Panc1 (cell line): Measurements from ENCODE around the gene GPC6. TPM values are rescaled to one million over a fixed set of nuclear protein-coding genes. Genes with fewer than 3 reads are reported as not detected.

Source experiments
- ATAC-seq: fragments of 200-7000 bp; cut with Tn5 transposase; 2 replicates; pipeline ENCODE4 v1.9.1; 2020; ENCODE audit warnings: mild to moderate bottlenecking, moderate library complexity
- BruUV-seq: library from RNA; stranded (reverse); fragments of 400-500 nt; replicated peaks from 2 replicates; lab custom pipeline; 2021; lab: Mats Ljungman, UMichigan
- CTCF ChIA-PET: fragments of 300-600 bp; sonication (Branson Sonifier 250); formaldehyde crosslinking; loops from one replicate; lab custom pipeline; 2022; ENCODE audit warnings: antibody characterized with exemption; lab: Charles Lee
- POLR2A ChIA-PET: fragments of 300-600 bp; sonication (Branson Sonifier 250); formaldehyde crosslinking; loops from one replicate; lab custom pipeline; 2022; ENCODE audit warnings: antibody characterized with exemption; lab: Charles Lee
- DNase-seq: peaks from one replicate; pipeline ENCODE4 v3.0.0-alpha.2; 2010; ENCODE audit warnings: low read depth, low spot score
- H3K27ac ChIP-seq: 2 replicates; pipeline ENCODE4 v1.5.1; 2011; ENCODE audit warnings: mild to moderate bottlenecking, low read length, inconsistent platforms
- H3K27me3 ChIP-seq: fragments of 200-500 bp; sonication (Bioruptor generic); 2 replicates; pipeline ENCODE4 v1.6.0; 2014; ENCODE audit warnings: low read length, inconsistent platforms; ENCODE audit not compliant: control insufficient read depth, insufficient read depth
- H3K36me3 ChIP-seq: fragments of 200-500 bp; sonication (Bioruptor generic); 2 replicates; pipeline ENCODE4 v1.5.1; 2014; ENCODE audit warnings: inconsistent platforms, mild to moderate bottlenecking, low read length, moderate library complexity; ENCODE audit not compliant: control insufficient read depth, insufficient read depth
- H3K4me1 ChIP-seq: 2 replicates; pipeline ENCODE4 v1.5.1; 2011; ENCODE audit warnings: inconsistent platforms, mild to moderate bottlenecking, low read length, moderate library complexity; ENCODE audit not compliant: control insufficient read depth, insufficient read depth
- H3K4me3 ChIP-seq, 2 experiments: 2 replicates each; pipeline ENCODE4 v1.5.1; 2011 to 2012; ENCODE audit warnings: low read depth in 2 of 2, low read length in 2 of 2, mild to moderate bottlenecking in 2 of 2, inconsistent platforms in 1 of 2, moderate library complexity in 1 of 2
- H3K9me3 ChIP-seq: fragments of 200-500 bp; sonication (Bioruptor generic); 2 replicates; pipeline ENCODE4 v1.5.1; 2014; ENCODE audit warnings: low read depth, mild to moderate bottlenecking, inconsistent platforms, low read length, moderate library complexity; ENCODE audit not compliant: control insufficient read depth, insufficient read depth
- POLR2AphosphoS5 ChIP-seq: IDR thresholded peaks from 2 replicates; pipeline ENCODE4 v1.6.1; 2012; ENCODE audit warnings: mild to moderate bottlenecking, low read depth, low read length, moderate library complexity
- SIN3A ChIP-seq: IDR thresholded peaks from 2 replicates; pipeline ENCODE4 v1.6.1; 2012; ENCODE audit warnings: low read depth, mild to moderate bottlenecking, low read length, moderate library complexity, borderline replicate concordance; ENCODE audit not compliant: insufficient read depth
- TCF7L2 ChIP-seq: IDR thresholded peaks from 2 replicates; pipeline ENCODE4 v1.6.1; 2011; ENCODE audit warnings: mild to moderate bottlenecking, low read depth, low read length, inconsistent platforms
- in situ Hi-C: cut with HindIII; loops from 2 replicates; pipeline ENCODE4 v1.10.0; 2016; ENCODE audit warnings: low sequenced_read_pairs, low pct_unique_long_range_greater_than_20kb
- intact Hi-C: fragments of 100-400 bp; cut with micrococcal nuclease; formaldehyde crosslinking; loops from one replicate; pipeline ENCODE4 v1.10.0; 2022; ENCODE audit not compliant: unreplicated experiment
- total RNA-seq: library from RNA; stranded (reverse); gene quantifications from one replicate; pipeline ENCODE4 v1.2.1, GENCODE V29; 2021; ENCODE audit not compliant: unreplicated experiment
- TF ChIP-seq, protein P1 (sequence below), 2 experiments: IDR thresholded peaks; 2 replicates each; pipeline ENCODE4 v1.6.1; 2011 to 2012; ENCODE audit warnings: low read depth in 2 of 2, control low read depth in 1 of 2, low read length in 1 of 2, mild to moderate bottlenecking in 1 of 2, moderate library complexity in 1 of 2; ENCODE audit not compliant: insufficient read depth in 1 of 2
- TF ChIP-seq, protein P2 (sequence below): fragments of 450-650 bp; IDR thresholded peaks from 2 replicates; pipeline ENCODE4 v1.5.1; 2017; ENCODE audit warnings: mild to moderate bottlenecking

Gene GPC6
- total RNA-seq, 1 experiment from 2014 or later: 4.8 TPM

DNA sequence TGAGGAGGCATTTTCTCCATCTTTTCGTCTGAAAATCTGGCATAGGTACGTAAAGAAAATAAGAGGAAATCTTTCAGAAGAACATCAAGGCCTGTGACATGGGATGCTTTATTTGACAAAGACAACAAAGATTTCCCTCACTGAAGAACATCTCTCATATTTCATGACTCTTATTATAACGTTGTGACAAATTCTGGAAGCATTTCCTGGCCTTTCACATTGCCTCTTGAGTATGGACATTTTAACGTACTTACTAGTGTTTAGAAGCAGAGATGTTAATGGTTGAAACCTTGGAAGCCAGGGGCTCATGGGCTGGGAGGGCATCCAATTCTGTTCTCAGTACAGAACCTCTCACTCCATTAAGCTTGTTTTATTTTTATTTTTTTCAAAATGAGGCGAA, 1042.1 kb downstream of the GPC6 start:
- no peak for TF ChIP-seq SIN3A
- TF ChIP-seq POLR2AphosphoS5: no peak
- no peak for TF ChIP-seq TCF7L2
- TF ChIP-seq, protein P1, sequence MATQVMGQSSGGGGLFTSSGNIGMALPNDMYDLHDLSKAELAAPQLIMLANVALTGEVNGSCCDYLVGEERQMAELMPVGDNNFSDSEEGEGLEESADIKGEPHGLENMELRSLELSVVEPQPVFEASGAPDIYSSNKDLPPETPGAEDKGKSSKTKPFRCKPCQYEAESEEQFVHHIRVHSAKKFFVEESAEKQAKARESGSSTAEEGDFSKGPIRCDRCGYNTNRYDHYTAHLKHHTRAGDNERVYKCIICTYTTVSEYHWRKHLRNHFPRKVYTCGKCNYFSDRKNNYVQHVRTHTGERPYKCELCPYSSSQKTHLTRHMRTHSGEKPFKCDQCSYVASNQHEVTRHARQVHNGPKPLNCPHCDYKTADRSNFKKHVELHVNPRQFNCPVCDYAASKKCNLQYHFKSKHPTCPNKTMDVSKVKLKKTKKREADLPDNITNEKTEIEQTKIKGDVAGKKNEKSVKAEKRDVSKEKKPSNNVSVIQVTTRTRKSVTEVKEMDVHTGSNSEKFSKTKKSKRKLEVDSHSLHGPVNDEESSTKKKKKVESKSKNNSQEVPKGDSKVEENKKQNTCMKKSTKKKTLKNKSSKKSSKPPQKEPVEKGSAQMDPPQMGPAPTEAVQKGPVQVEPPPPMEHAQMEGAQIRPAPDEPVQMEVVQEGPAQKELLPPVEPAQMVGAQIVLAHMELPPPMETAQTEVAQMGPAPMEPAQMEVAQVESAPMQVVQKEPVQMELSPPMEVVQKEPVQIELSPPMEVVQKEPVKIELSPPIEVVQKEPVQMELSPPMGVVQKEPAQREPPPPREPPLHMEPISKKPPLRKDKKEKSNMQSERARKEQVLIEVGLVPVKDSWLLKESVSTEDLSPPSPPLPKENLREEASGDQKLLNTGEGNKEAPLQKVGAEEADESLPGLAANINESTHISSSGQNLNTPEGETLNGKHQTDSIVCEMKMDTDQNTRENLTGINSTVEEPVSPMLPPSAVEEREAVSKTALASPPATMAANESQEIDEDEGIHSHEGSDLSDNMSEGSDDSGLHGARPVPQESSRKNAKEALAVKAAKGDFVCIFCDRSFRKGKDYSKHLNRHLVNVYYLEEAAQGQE (IDR thresholded peaks at IDR 0.05; ENCODE audit: insufficient read depth in 1 of 2, low read depth in 2 of 2, low read length in 1 of 2): no peak
- TF ChIP-seq, protein P2, sequence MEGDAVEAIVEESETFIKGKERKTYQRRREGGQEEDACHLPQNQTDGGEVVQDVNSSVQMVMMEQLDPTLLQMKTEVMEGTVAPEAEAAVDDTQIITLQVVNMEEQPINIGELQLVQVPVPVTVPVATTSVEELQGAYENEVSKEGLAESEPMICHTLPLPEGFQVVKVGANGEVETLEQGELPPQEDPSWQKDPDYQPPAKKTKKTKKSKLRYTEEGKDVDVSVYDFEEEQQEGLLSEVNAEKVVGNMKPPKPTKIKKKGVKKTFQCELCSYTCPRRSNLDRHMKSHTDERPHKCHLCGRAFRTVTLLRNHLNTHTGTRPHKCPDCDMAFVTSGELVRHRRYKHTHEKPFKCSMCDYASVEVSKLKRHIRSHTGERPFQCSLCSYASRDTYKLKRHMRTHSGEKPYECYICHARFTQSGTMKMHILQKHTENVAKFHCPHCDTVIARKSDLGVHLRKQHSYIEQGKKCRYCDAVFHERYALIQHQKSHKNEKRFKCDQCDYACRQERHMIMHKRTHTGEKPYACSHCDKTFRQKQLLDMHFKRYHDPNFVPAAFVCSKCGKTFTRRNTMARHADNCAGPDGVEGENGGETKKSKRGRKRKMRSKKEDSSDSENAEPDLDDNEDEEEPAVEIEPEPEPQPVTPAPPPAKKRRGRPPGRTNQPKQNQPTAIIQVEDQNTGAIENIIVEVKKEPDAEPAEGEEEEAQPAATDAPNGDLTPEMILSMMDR: no peak
- Histone ChIP-seq H3K4me1 (no peaks in the 10 kb centered on the region), H3K36me3 (no peaks in the 10 kb centered on the region), H3K9me3 (no peaks in the 10 kb centered on the region), H3K4me3 (no peak overlapping the region), H3K27ac (no peak overlapping the region), H3K27me3 (no peaks in the 10 kb centered on the region)
- intact Hi-C loops (no loop called here), in situ Hi-C loops (no loop called here)
- no peak for DNase-seq
- POLR2A ChIA-PET: no interaction called here
- BruUV-seq: no TSS peak
- CTCF ChIA-PET: no interaction called here
- no peak for ATAC-seq

DNA sequence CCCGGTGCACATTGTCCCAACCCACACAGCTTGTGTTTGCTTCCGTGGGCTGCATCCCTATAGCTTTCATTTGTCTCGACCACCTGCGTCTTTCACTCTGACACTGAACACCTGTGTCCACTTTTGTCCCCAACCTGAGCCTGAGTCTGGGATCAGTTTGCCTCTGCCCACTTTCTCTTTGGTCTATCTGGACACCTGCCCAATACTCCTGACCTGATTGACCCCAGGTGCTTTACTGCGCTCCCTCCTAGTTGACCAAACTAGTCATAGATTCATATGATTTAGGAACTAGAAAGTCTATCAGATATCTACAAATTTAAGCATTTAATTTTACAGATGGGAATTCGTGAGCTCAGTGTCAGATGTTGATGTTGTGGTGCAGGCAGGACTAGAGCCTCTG, 1043.0 kb downstream of the GPC6 start:
- in situ Hi-C loops: no loop called here
- BruUV-seq: no TSS peak
- H3K27me3 ChIP-seq: no peaks in the 10 kb centered on the region
- intact Hi-C loops: no loop called here
- no peaks in the 10 kb centered on the region for H3K4me1 ChIP-seq
- ChIA-PET POLR2A (no interaction called here), CTCF (no interaction called here)
- no peak for DNase-seq
- H3K27ac ChIP-seq: no peak overlapping the region
- no peaks in the 10 kb centered on the region for H3K9me3 ChIP-seq
- no peaks in the 10 kb centered on the region for H3K36me3 ChIP-seq
- ATAC-seq: no peak
- TF ChIP-seq SIN3A (no peak), TCF7L2 (no peak), POLR2AphosphoS5 (no peak)
- TF ChIP-seq, protein P1 (IDR thresholded peaks at IDR 0.05; ENCODE audit: insufficient read depth in 1 of 2, low read depth in 2 of 2, low read length in 1 of 2): no peak
- TF ChIP-seq, protein P2: no peak
- H3K4me3 ChIP-seq: no peak overlapping the region
